ENCODE results near the gene HSD17B3.
"Not testable (repeated sequence)": the region's sequence is repeated elsewhere in the genome, so short reads cannot be mapped to it uniquely, and the experiment has no call there.

HSD17B3 gene

DNA sequence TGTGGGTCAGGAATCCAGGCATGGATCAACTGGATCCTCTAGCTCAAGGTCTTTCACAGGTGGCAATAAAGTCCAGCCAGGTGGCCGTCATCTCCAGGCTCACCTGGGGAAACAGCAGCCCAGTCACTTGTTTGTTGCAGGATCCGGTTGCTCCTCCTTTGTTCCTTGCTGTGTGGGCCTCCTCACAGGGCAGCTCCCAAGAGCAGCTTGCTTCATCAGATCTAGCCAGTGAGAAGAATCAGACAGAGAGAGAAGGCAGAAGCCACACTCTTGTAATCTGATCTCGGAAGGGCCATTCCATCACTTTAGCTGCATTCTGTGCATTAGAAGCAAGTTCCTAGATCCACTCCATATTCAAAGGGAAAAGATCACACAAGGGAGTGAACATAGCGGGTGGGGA, 3.2 kb upstream of the HSD17B3 start:
- DNase-seq = no peak

DNA sequence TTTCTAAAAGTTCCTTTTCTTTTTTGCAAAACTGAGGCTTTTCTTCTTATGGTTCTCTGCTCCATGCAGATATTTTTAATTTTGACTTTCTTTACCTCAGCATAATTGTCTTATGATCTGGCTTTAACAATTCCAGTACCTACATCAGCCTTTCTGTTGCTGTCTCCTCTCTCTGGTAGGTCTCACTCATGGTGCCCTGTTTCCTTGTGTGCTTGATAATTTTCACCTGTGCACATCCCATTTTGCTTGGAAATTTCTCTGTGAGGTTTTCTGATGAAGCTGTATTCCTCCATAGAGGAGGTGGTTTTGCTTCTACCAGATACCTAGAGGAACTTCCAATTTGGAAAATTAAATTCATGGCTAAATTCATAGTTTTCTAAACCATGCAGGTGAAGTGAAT, 2.3 kb upstream of the HSD17B3 start:
- DNase-seq = no peak

DNA sequence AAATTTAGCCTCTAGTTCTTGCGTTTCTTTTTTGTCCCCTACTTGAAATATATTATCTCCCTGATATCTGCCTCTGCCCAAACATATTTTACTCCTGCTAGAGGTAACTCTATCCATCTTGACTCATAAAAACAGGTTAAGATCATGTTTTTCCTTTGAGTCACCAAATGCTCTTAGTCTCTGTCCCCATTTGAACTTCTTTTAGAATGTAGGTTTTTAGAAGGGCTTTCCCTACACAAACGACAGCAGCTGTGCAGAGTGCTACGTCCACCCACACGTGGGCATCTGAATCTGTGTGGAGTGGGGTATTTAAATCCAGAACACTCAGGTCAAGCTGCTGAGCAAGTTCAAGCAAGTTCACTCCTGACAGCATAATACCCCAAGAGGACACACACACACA, 2.2 kb downstream of the HSD17B3 start:
- peak in 1 of 2 experiments; percentile 7 for DNase-seq

DNA sequence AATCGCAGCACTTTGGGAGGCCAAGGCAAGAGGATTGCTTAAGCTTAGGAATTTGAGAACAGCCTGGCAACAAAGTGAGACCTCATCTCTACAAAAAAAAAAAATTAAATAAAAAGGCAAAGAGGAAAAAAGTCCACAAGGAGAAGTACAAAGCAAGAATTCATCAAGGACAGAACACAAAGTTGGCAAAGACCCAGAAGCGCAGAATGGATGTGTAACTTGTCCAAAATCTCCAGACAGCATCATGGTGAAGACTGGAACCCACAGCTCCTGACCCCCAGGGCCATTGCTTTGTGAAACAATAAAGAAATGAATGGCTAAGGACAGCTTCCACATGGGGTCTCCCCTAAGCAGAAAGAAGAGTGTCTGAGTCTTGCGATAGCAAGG, 7.8 kb downstream of the HSD17B3 start:
- no peak for DNase-seq

DNA sequence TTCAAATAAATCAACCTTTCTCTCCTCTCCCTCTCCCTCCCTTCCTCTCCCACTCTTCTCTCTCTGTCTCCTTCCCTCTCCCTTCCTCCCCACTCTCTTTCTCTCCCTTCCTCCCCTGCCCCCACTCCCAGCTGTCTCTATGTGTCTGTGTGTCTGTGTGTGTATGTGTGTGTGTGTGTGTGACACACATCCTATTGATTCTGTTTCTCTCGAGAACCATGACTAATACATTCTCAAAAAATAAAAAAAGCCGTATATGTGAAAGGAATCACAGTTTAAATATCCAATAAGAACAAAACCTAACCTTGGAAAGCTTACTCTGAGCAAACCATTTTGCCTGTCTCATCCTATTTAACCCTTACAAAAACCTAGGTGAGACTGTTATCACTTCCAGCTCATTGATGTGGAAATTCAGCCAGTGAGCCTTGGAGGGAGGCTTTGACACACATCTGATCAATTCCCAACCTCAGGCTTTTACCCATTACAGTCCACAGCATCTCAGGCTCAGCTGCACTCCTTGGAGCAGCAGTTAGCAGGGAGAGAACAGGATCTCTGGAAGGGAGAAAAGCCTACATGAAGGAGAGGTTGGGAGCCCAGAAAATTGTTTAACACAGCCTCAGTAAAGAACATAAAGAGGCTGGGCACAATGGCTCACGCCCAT, 8.3 kb downstream of the HSD17B3 start:
- no peak for DNase-seq

DNA sequence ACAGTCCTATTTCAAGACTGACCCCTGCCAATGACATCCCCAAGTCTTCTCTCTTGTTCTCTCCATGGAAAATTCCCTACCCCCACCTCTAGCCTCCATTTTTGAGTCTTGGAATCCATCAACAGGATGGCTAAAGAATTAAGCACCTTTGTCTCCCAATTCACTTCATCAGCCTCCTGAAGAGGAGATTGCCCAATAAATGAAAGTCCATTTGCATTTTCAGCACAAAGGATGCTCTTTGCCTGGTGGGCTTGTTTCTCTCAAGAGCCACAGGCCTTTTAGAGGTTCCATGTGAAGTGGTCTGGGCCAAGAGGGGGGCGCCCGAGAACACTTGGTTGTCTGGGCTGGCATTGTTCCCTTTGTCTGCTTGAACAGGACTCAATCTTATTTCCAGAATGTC, 12.6 kb downstream of the HSD17B3 start:
- no peak for DNase-seq

DNA sequence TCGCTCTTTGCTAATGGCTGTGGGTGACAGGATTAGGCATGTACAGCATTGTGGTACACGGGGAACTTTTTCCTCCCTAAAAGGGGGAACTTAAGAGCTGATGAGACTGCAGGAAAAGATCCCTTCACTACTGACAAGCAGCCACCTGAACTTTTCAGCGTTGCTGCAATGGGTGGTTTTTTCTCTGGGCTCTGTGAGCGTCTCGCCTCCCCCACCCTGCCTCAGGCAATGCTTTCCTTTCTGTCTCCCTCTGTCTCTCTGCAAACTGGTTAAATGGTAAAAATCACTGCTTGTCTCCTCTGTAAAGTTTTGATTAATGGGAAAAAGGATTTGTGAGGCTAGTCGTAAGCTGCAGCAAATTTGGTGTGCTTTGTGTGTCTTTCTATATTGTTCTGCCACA, 20.3 kb downstream of the HSD17B3 start:
- DNase-seq = no peak

DNA sequence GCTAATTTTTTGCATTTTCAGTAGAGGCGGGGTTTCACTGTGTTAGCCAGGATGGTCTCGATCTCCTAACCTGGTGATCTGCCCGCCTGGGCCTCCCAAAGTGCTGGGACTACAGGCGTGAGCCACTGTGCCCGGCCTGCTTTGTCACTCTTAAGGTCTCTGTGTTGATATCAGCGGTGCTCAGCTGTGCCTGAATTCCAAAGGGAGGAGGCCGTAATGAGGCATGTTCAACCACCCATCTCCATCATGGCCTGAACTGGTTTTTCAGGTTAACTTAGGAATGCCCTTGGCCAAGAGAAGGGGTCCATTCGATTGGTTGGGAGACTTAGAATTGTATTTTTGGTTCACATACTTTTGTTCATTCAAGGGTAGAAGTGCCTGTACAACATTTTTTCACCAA, 22.0 kb downstream of the HSD17B3 start:
- DNase-seq = no peak

DNA sequence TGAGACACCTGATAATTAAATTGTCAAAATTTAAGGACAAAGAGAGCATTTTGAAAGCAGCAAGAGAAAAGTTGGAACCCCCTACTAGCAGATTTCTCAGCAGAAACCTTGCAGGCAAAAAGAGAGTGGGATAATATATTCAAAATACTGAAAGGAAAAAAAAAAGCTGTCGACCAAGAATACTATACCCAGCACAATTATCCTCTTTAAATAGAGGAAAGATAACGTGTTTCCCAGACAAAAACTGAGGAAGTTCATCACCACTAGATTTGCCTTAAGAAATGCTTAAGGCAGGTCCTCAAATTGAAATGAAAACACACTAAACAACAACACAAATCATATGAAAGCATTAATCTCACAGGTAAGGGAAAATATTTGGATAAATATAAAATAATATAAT, 27.0 kb downstream of the HSD17B3 start:
- DNase-seq = no peak

DNA sequence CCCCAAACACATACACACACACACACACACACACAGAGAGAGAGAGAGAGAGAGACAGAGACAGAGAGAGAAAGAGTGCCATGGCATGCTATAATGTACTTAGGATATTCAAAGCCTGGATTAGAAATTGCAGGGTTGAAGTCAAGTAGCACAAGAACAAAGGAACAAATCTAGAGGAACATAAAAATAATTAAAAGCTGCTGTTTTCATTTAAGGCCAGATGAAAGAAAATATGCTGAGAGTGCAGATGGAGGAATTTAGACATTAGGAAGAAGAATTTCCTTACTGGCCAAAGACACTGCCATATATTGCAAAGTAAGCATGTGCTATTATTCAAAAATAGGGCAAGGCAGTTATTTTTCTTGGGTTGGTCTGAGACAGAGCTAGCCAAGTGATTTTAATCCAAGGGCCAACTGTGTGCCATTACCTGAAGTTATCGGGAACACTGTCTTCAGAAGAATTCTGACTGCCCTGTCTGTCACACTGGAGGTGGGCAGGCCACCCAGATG, 31.7 kb downstream of the HSD17B3 start:
- DNase-seq = no peak

DNA sequence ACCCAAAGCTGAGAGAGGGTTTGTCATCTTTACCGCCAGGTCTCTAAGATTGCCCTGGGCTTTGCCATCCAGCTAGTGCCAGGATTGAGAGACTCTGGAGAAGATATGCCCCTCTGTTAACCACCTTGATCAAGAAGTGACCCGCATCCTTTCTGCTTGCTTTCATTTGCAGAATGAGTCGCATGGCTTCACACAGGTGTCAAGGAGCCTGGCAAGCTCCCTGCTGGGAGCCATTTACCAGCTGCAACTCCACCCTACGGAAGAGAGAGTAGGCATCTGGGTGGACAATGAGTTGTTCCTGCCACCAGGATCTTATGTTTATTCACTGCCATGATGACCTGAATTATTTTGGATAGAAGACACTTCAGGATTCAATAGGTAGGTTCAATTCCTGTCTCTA, 43.0 kb downstream of the HSD17B3 start:
- DNase-seq = no peak

DNA sequence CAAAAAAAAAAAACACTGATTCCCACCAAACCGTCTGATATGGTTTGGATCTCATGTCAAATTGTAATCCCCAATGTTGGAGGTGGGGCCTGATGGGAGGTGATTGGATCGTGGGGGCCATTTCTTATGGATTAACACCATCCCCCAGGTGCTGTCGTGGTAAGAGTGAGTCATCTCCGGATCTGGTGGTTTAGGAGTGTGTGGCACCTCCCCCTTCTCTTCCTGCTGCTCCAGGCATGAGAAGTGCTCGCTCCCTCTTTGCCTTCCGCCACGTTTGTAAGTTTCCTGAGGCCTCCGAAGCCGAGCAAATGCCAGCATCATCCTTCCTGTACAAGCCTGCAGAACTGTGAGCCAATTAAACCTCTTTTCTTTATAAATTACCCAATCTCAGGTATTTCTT, 45.2 kb downstream of the HSD17B3 start:
- DNase-seq = no peak

DNA sequence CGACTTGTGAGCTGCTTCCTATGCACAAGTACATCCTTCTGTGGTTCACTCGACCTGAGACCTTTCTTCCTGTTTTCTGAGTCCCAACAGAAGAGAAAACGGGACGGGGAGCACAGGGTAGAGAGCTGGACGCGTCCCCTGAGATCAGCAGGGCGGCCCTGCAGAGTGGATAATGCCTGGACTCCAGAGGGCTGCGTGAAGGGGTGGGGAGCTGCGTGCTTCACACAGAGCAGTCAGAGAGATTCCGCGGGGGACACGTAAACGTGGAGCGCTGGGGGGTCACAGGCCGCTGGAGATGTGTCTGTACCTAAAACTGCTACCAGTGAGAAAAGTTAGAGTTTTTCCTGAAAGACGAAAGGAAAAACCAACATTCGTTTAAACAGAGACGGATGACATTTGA, 46.3 kb downstream of the HSD17B3 start:
- no peak for DNase-seq

DNA sequence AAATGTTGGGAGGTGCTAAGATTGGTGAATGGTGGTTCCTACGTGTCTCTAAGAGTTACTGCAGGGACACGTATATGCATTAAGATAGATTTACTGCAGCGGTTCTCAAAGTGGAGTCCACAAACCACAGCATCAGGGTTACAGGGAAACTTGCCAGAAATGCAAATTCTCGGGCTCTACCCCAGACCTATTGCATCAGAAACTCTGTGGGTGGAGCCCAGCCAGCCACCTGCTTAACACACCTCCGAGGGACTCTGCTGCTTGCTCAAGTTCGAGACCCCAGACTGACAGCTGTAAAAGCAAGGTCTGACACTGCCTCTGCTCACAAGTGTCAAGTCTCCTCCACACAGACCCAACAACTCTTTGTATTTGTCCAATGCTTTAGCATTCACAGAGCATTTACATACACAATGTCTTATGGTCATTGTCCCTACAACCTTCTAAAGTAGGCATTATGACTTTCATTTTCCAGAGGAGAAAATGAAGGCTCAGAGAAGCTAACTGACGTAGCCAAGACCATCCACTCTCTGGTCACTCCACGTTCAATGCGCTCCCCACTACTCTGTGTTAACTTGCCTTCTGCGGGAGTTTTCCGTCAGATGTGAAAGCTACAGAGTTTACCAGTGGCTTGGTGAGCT, 48.8 kb downstream of the HSD17B3 start:
- DNase-seq = no peak

DNA sequence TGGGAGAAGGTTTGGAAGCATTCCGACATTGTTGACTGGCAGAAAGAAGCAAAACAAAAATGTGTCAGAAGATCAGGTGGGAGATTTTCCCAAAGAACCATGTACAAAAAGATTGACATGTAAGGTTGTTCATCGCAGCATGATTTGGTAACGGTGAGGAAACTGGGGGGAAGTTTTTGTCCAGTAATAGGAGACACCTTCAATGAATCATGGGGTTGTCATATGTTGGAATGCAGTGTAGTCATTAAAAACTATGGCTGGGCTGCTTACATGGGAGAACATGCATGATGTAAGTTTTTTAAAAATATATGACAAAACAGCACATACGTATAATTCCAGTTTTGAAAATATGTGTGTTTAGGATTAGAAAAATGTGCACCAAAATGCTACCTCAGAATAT, 50.5 kb downstream of the HSD17B3 start:
- no peak for DNase-seq

DNA sequence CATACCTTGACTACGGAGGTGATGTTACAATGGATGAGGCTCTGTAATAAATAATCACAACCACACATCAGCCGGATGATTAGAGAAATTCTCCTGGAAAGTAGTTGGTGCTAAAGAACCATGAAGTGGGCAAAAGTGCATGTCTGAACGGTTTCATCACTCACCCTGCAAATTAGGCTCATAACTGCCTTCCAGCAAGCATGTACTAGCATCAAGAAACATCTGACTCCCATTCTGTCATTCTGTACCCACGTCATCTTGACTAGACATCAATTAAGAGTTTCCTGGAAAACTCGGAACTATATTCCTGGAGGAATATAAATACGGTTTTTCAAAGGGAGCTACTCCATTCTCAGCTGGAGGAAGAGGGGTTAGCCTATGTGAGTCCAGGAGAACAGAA, 52.2 kb downstream of the HSD17B3 start:
- no peak for DNase-seq

DNA sequence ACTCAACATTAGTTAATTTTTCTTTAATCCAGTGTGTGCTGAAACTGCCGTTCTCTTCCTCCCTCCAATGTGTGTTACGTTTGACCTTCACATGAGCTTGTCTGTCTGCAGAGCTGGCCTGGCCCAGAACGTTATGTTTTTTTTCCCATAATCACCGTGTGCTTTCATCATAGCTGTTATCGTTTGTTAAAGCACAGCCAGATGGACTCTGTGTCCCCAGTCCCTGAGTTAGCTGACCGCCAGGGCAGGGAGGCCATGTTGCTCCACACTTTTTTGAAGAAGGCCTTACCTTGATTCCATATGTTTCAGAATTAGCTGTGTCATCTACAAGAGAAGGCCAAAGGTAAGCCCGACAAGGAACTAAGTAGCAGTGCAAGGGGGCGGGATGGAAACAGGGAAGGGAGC, 55.7 kb downstream of the HSD17B3 start:
- DNase-seq = no peak

DNA sequence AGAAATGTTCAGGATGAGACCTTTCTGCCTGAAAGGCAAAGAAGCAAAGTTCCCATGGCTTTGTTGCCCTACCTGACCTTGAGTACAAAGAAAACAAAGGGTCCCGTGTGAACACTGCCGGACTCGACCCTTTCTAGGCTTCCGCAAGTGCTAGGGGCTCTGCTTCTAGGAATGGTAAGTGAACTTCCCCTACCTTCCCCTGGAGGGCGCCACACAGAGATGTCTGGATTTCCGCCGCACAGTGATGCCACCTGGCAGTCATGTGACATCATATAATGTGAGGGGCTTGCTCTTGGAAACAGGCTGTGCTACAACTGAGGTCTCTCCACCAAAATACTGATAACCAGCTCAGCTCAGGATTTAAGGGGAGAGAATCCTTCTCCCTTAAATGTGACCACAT, 56.6 kb downstream of the HSD17B3 start:
- DNase-seq = peak in 1 of 2 experiments; percentile 74

DNA sequence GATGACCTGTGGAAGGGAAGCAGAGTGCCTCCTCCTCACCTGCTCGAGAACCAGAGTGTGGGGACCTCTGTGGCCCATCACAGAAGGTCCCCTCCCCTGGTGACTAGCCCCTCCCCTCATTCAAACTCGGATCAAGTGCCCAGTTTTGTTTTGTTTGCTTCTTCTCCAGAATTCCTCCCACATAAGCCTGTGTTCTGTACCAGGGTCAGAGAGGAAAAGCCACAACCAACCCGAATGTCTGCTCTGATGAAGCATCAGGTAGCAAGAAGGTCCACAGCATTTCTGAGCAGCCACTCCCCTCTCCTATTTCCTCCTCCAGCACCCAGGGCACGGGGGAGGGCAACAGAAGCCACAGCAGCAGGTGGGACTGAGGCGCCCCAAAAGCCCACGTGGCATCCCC, 58.2 kb downstream of the HSD17B3 start:
- no peak for DNase-seq

DNA sequence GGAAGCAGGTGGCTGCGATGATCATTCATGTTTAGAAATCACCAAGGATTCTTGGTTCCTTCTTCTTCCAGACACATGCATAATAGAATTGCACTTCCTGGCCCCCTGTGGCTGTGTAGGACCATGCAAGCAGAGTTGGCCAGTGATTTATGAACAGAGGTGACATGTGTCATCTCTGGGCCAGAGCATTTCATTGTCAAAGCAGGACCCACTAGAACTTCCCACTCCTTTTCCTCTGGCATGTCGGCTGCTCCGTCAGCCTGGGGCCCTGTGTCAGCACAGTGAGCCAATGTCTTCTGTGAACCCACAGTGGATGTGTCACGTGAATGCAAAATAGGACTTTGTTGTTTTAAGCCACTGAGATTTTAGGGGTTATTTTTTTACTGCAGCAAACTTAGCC, 59.2 kb downstream of the HSD17B3 start:
- DNase-seq = no peak

DNA sequence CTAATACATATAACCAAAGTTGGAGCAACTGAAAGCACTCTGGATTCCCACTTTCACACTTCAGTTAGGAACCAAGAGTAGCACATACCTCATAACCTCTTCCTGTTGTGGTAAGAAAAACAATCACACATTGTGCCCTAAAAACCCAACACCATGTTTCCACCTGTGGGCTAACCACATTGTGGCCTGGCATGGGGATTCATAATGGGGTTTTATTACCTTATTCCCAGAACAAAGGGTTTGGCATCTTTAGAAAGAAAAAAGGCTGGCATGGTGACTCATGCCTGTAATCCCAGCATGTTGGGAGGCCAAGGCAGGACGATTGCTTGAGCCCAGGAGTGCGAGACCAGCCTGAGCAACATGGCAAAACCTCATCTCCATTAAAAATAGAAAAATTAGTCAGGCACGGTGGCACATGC, 60.6 kb downstream of the HSD17B3 start:
- no peak for DNase-seq

DNA sequence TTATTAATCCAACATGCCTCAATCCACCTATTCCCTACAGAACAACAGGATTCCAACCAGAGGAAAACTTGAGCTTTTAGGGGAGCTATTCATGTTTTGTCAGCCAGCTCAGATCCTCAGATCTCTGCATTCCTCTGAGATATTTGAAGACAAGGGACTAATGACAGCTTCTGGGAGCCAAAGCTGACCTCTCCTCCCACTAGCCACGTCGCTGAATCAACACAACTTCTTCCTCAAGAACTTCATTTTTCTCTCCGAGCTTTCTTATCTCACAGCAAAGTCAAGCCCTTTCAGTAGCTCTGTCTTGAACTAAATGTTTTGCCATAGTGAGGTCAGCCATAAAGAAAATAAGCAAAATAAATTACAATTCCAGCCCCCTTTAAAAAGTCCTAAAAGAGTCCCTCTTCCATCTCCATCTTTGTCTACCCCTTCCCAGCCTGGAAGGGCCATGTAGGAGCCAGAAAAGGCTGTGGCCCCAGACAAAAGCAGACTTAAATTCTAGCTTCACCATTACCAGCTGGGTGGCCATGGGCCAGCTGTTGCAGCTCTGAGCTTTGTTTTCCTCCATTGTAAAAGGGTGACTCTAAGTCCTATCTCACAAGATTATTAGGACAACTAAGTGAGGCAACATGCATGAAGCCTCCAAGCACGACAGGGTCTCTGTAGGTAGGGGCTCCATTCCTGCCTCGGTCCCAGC, 65.0 kb downstream of the HSD17B3 start:
- DNase-seq = peak in 1 of 2 experiments; percentile 12

DNA sequence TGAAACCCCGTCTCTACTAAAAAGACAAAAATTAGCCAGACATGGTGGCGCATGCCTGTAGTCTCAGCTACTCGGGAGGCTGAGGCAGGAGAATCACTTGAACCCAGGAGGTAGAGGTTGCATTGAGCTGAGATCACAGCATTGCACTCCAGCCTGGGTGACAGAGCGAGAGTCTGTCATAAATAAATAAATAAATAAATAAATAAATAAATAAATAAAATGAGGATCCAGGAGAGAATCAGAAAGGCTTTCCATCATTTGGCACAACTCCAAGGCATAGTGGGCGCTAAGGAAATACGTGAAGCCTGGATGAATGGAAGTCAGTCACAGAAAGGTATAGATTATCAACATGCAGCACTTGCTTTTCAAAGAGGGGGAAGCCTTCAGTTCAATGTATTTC, 65.6 kb downstream of the HSD17B3 start:
- DNase-seq = not testable (repeated sequence)

DNA sequence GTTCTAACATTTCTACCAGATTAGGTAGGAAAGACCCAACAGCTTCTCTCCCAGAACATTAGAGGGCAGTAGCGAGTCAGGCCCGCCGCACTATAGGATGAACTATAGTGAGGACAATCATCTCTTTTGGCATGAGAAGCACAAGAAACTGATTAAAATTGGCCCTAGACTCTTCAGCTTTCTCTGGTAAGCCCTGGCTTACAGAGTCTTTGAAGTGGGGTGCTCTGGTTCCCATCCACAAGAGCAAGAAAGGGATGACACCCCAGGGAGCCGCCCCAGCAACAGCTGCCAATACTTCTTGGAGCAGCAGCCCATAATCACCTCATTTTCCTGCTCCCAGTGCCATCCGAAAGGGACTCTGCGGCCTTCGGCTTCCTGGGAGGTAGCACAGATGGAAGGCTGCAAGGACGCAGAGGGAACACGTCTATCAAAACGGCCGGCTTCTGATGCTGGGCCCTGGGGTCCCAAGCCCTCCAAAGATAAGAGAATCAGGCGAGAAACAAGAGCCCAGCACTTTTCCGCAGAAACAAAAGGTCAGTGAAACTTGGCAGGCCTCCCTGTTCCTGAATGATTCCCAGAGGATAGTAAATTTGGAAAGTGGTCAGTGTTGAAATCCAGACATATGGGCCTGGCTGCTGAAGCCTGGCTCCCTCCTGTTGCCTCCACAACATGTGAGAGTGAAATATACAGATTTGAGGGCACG, 69.3 kb downstream of the HSD17B3 start:
- peak in 1 of 2 experiments; percentile 52 for DNase-seq

All from NCI-H524 (cell line).